ENCODE measurements around the gene GRB10.

The GRB10 gene

DNA sequence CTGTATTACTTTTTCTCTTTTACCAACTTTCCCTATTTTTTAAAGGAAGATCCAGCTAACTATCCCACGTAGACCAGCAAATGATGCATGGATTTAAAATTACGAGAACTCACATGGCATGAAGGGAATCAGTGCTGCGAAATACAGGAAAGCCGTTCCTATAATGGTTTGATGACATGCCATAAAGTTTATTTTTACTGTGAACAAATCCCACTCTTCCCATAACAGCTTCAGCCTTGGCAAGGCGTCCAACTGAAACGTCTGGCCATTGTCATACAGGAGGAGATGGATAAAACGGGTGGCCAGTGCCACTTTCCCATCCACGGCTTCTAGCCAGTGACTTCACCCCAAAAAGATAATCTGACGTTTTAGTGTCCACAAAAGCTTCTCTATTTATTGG, 111.3 kb downstream of the GRB10 start:
- Histone ChIP-seq H3K36me3 (ENCODE audit: control insufficient read depth, insufficient read depth, low read length) (peaks cover 72% of the 10 kb centered on the region), H3K4me1 (ENCODE audit: control insufficient read depth, insufficient read depth, low read length, poor library complexity, severe bottlenecking) (no peaks in the 10 kb centered on the region)
- 96 to 98% methylated on average over 3 to 8 of the region's 9 CpGs for WGBS, 2 experiments (ENCODE audit: insufficient coverage in 2 of 2)

DNA sequence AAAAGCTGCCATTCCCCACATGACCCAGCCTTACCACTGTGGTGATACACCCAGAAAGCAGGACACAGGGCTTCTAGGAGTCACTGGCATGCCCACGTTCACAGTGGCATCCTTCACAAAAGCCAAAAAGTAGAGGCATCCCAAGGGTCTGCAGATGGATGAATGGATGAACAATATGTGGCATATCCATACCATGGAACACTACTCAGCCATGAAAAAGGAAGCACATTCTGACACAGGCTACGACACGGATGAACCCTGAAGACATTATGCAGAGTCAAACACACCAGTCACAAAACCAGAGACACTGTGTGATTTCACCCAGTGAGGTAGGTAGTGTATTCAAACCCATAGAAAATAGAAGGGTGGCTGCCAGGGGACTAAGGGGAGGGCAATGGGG, 112.8 kb downstream of the GRB10 start:
- no peak overlapping the region for H3K27ac ChIP-seq (ENCODE audit: low read depth, low read length, severe bottlenecking)
- H3K36me3 ChIP-seq (ENCODE audit: control insufficient read depth, insufficient read depth, low read length), result peaks cover 72% of the 10 kb centered on the region
- WGBS, 2 experiments (ENCODE audit: insufficient coverage in 2 of 2), result no CpG with 5 or more reads among the region's 3 CpGs
- no peak overlapping the region for H3K4me3 ChIP-seq (ENCODE audit: extremely low read depth, insufficient read depth, low read length, poor library complexity, severe bottlenecking)
- no peaks in the 10 kb centered on the region for H3K4me1 ChIP-seq (ENCODE audit: control insufficient read depth, insufficient read depth, low read length, poor library complexity, severe bottlenecking)
- H3K9me3 ChIP-seq (ENCODE audit: control insufficient read depth, low read length), result no peaks in the 10 kb centered on the region

More for the DNA sequence above, 111.3 kb downstream of the GRB10 start:
- Histone ChIP-seq H3K9me3 (ENCODE audit: control insufficient read depth, low read length) (no peaks in the 10 kb centered on the region), H3K4me3 (ENCODE audit: extremely low read depth, insufficient read depth, low read length, poor library complexity, severe bottlenecking) (no peak overlapping the region), H3K27ac (ENCODE audit: low read depth, low read length, severe bottlenecking) (no peak overlapping the region)

DNA sequence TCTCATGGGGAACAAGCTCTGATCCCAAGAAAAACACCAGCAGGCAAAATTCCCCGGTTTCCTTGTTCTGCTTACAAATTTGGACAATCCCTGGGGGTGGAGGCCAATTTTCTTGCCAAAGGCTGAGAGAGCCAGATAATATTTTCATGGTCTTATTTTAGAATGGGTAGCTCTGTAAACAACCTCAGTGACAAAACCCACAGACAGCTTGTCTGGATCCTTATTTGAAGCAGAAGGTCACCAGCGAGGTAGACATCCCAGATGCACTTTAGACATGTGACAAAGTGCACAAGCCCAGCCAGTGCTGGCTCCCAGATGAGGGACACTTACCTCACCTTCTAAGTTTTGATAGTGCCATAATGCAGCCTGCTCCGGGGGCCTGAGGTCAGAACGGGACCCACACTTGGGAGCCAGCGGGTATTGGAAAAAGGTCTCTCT, 114.9 kb downstream of the GRB10 start:
- 84 to 98% methylated on average over 5 of the region's 5 CpGs for WGBS, 2 experiments (ENCODE audit: insufficient coverage in 2 of 2)
- Histone ChIP-seq H3K27ac (ENCODE audit: low read depth, low read length, severe bottlenecking) (no peak overlapping the region), H3K4me1 (ENCODE audit: control insufficient read depth, insufficient read depth, low read length, poor library complexity, severe bottlenecking) (peaks cover 4% of the 10 kb centered on the region), H3K9me3 (ENCODE audit: control insufficient read depth, low read length) (no peaks in the 10 kb centered on the region), H3K36me3 (ENCODE audit: control insufficient read depth, insufficient read depth, low read length) (peaks cover 71% of the 10 kb centered on the region), H3K4me3 (ENCODE audit: extremely low read depth, insufficient read depth, low read length, poor library complexity, severe bottlenecking) (no peak overlapping the region)

DNA sequence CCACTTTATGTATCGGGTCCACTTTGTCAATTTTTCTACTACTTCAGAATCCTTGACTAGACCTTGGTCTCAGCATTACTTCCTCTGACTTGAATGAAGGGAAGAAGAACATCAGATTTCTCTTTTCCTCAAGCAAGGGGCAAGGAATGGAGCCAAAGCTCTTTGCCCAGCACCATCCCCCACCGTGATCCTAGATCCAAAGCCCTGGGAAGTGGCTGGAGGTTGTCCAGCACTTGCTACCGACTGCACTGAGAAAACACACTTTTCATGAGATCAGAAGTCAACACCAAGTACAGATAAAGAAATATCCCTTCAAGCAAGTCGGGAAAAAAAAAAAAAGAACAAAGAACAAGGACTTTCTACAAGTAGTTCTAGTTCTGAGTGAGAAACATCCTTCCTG, 115.4 kb downstream of the GRB10 start:
- Histone ChIP-seq H3K4me1 (ENCODE audit: control insufficient read depth, insufficient read depth, low read length, poor library complexity, severe bottlenecking) (peaks cover 4% of the 10 kb centered on the region), H3K9me3 (ENCODE audit: control insufficient read depth, low read length) (no peaks in the 10 kb centered on the region), H3K36me3 (ENCODE audit: control insufficient read depth, insufficient read depth, low read length) (peaks cover 71% of the 10 kb centered on the region), H3K4me3 (ENCODE audit: extremely low read depth, insufficient read depth, low read length, poor library complexity, severe bottlenecking) (no peak overlapping the region), H3K27ac (ENCODE audit: low read depth, low read length, severe bottlenecking) (no peak overlapping the region)
- 85% methylated on average over 2 of the region's 4 CpGs; no CpG with 5 or more reads in 1 of the 2 experiments for WGBS, 2 experiments (ENCODE audit: insufficient coverage in 2 of 2)

GRCh38 chr7:50666124-50666496, 116.6 kb downstream of the GRB10 start:
- Histone ChIP-seq H3K4me3 (ENCODE audit: extremely low read depth, insufficient read depth, low read length, poor library complexity, severe bottlenecking) (no peak overlapping the region), H3K9me3 (ENCODE audit: control insufficient read depth, low read length) (no peaks in the 10 kb centered on the region)

GRCh38 chr7:50665403-50666123, 117.1 kb downstream of the GRB10 start:
- no peak overlapping the region for H3K4me3 ChIP-seq (ENCODE audit: extremely low read depth, insufficient read depth, low read length, poor library complexity, severe bottlenecking)
- H3K36me3 ChIP-seq (ENCODE audit: control insufficient read depth, insufficient read depth, low read length), result peaks cover 68% of the 10 kb centered on the region
- WGBS, 2 experiments (ENCODE audit: insufficient coverage in 2 of 2), result 94 to 96% methylated on average over 15 to 17 of the region's 17 CpGs
- H3K9me3 ChIP-seq (ENCODE audit: control insufficient read depth, low read length), result no peaks in the 10 kb centered on the region
- H3K27ac ChIP-seq (ENCODE audit: low read depth, low read length, severe bottlenecking), result no peak overlapping the region
- peaks cover 4% of the 10 kb centered on the region for H3K4me1 ChIP-seq (ENCODE audit: control insufficient read depth, insufficient read depth, low read length, poor library complexity, severe bottlenecking)

More at GRCh38 chr7:50666124-50666496, 116.6 kb downstream of the GRB10 start:
- Histone ChIP-seq H3K36me3 (ENCODE audit: control insufficient read depth, insufficient read depth, low read length) (peaks cover 69% of the 10 kb centered on the region), H3K4me1 (ENCODE audit: control insufficient read depth, insufficient read depth, low read length, poor library complexity, severe bottlenecking) (peaks cover 4% of the 10 kb centered on the region), H3K27ac (ENCODE audit: low read depth, low read length, severe bottlenecking) (no peak overlapping the region)
- 96 to 100% methylated on average over 4 to 6 of the region's 11 CpGs for WGBS, 2 experiments (ENCODE audit: insufficient coverage in 2 of 2)

- Histone ChIP-seq H3K4me1 (ENCODE audit: control insufficient read depth, insufficient read depth, low read length, poor library complexity, severe bottlenecking) (peaks cover 4% of the 10 kb centered on the region), H3K4me3 (ENCODE audit: extremely low read depth, insufficient read depth, low read length, poor library complexity, severe bottlenecking) (no peak overlapping the region), H3K9me3 (ENCODE audit: control insufficient read depth, low read length) (no peaks in the 10 kb centered on the region), H3K27ac (ENCODE audit: low read depth, low read length, severe bottlenecking) (no peak overlapping the region), H3K36me3 (ENCODE audit: control insufficient read depth, insufficient read depth, low read length) (peaks cover 69% of the 10 kb centered on the region)
- WGBS, 2 experiments (ENCODE audit: insufficient coverage in 2 of 2), result 80 to 85% methylated on average over 1 to 2 of the region's 4 CpGs
Observed at GRCh38 chr7:50664937-50665336, 117.8 kb downstream of the GRB10 start.

DNA sequence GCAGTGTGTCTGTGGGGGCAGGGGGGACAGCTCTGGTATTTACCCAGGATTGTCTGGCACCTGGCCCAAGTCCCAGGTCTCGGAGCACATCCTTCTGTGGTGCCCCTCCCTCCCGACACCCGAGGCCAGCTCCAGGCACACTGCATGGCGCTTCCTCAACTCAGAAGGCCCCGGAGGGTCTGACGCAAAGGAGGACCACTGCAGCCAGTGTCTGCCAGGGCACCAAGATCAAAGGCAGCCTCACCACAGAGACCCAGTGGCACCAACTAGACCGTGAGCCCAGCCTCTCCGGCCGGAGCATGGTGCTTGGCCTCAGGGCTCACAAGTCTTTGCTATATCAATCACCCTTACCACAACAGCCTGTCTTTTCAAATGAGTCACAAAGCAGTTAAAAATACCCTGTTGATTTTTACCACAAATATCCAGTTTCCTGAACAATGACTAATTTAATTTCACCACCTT, 118.2 kb downstream of the GRB10 start:
- Histone ChIP-seq H3K4me1 (ENCODE audit: control insufficient read depth, insufficient read depth, low read length, poor library complexity, severe bottlenecking) (peaks cover 4% of the 10 kb centered on the region), H3K27ac (ENCODE audit: low read depth, low read length, severe bottlenecking) (no peak overlapping the region), H3K36me3 (ENCODE audit: control insufficient read depth, insufficient read depth, low read length) (peaks cover 69% of the 10 kb centered on the region), H3K9me3 (ENCODE audit: control insufficient read depth, low read length) (no peaks in the 10 kb centered on the region), H3K4me3 (ENCODE audit: extremely low read depth, insufficient read depth, low read length, poor library complexity, severe bottlenecking) (no peak overlapping the region)
- WGBS, 2 experiments (ENCODE audit: insufficient coverage in 2 of 2), result 86 to 96% methylated on average over 9 of the region's 9 CpGs

GRCh38 chr7:50663396-50664102, 119.1 kb downstream of the GRB10 start:
- Histone ChIP-seq H3K4me3 (ENCODE audit: extremely low read depth, insufficient read depth, low read length, poor library complexity, severe bottlenecking) (no peak overlapping the region), H3K9me3 (ENCODE audit: control insufficient read depth, low read length) (no peaks in the 10 kb centered on the region), H3K27ac (ENCODE audit: low read depth, low read length, severe bottlenecking) (no peak overlapping the region), H3K4me1 (ENCODE audit: control insufficient read depth, insufficient read depth, low read length, poor library complexity, severe bottlenecking) (peaks cover 4% of the 10 kb centered on the region), H3K36me3 (ENCODE audit: control insufficient read depth, insufficient read depth, low read length) (peaks cover 68% of the 10 kb centered on the region)
- 92 to 94% methylated on average over 6 to 8 of the region's 8 CpGs for WGBS, 2 experiments (ENCODE audit: insufficient coverage in 2 of 2)

DNA sequence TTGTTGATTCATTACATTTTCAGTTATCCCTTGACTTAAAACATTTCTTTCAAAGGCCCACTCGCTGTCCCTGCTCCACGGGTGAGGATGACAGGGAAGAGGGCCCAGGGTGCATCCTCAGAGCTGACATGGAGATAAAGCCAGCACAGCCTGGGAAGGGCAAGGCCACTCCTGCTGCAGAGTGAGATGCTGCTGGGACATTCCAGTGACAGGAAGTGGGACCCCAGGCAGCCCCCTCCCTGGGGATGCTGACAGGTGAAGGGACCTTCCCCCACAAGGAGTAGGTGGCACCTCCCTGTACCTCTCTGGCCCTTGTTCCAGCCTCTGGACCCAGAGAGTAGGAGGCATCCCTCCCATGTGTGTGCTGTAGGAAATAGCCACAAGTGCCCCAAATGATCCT, 119.7 kb downstream of the GRB10 start:
- 100% methylated on average over 1 to 2 of the region's 2 CpGs for WGBS, 2 experiments (ENCODE audit: insufficient coverage in 2 of 2)
- Histone ChIP-seq H3K36me3 (ENCODE audit: control insufficient read depth, insufficient read depth, low read length) (peaks cover 68% of the 10 kb centered on the region), H3K9me3 (ENCODE audit: control insufficient read depth, low read length) (no peaks in the 10 kb centered on the region), H3K4me1 (ENCODE audit: control insufficient read depth, insufficient read depth, low read length, poor library complexity, severe bottlenecking) (peaks cover 4% of the 10 kb centered on the region), H3K4me3 (ENCODE audit: extremely low read depth, insufficient read depth, low read length, poor library complexity, severe bottlenecking) (no peak overlapping the region), H3K27ac (ENCODE audit: low read depth, low read length, severe bottlenecking) (no peak overlapping the region)

Data from mesodermal cell (in vitro differentiated cells).